Right lobe of liver (tissue), 4 donors: ENCODE measurements around the gene QPCT.

ENCODE experiments used
- POLR2A ChIP-seq: fragments of 450-650 bp; IDR thresholded peaks from one replicate; pipeline ENCODE4 v1.6.1; 2017; ENCODE audit warnings: antibody characterized with exemption, mild to moderate bottlenecking
- TF ChIP-seq, protein P1 (sequence below), 4 donors: fragments of 200-600 bp in 3 of 4; fragments of 450-650 bp in 1 of 4; IDR thresholded peaks; one replicate each; pipeline versions ENCODE4 v1.5.1 to v1.8.0; 2016 to 2022; ENCODE audit warnings: antibody characterized with exemption in 4 of 4, mild to moderate bottlenecking in 2 of 4
- donor health status: DM: no; HTN: no; CAD: no.
- donor health status: DM: no; HTN: no; CAD: no.
- donor health status: DM: no; HTN: yes; CAD: no.

DNA sequence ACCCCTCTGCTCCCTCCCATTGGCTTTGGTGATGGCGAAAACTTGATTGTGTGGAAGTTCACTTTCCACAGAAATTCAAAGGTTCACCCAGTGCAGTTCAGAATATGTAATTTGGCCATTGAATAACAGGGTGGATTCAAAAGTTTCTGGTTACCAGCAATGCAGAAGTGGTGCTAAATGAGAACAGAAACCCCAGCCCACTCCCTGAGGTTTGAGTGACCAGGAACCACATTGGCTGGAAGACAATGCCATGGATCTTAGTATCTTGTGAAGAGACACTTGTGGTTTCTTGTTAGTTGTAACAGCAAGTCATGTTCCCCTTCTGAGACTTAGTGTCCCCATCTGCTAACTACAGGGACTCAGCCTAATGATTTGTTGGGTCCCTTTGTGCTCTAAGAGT lies 49.8 kb downstream of the QPCT start:
- no peak for TF ChIP-seq POLR2A
- TF ChIP-seq, protein P1, sequence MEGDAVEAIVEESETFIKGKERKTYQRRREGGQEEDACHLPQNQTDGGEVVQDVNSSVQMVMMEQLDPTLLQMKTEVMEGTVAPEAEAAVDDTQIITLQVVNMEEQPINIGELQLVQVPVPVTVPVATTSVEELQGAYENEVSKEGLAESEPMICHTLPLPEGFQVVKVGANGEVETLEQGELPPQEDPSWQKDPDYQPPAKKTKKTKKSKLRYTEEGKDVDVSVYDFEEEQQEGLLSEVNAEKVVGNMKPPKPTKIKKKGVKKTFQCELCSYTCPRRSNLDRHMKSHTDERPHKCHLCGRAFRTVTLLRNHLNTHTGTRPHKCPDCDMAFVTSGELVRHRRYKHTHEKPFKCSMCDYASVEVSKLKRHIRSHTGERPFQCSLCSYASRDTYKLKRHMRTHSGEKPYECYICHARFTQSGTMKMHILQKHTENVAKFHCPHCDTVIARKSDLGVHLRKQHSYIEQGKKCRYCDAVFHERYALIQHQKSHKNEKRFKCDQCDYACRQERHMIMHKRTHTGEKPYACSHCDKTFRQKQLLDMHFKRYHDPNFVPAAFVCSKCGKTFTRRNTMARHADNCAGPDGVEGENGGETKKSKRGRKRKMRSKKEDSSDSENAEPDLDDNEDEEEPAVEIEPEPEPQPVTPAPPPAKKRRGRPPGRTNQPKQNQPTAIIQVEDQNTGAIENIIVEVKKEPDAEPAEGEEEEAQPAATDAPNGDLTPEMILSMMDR (IDR thresholded peaks at IDR 0.05), result no peak
